Endothelial cell of hepatic sinusoid (primary cell): Measurements from ENCODE around the gene MRTFB.
"Not testable (repeated sequence)": the region's sequence is repeated elsewhere in the genome, so short reads cannot be mapped to it uniquely, and the experiment has no call there.

Experiments
- in situ Hi-C: cut with HindIII; loops from 2 replicates; pipeline ENCODE4 v1.10.0; 2017; ENCODE audit warnings: low sequenced_read_pairs

Gene MRTFB

DNA sequence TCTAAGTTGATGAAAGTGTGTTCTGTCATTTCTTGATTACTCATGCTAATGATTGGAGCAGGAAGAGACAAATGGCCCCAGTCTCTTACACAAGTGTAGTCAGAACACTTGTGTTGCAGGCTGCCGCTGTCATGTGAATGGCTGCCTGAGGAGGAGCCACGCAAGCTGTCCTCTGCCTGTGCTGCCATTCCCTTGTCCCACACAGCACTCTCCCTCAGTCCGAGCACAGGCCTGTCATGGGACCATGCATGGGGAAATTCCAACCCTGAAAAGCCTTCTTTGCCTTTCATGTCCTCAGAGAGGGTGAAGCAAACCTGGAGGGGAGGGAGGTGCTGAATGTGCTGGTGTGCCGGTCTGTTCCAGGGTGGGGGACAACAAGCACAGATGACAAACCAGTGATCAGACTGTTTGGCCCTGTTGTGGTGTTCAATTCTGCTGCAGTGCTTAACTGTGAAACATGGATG, 109.4 kb downstream of the MRTFB start:
- in situ Hi-C loops, result no loop called here

DNA sequence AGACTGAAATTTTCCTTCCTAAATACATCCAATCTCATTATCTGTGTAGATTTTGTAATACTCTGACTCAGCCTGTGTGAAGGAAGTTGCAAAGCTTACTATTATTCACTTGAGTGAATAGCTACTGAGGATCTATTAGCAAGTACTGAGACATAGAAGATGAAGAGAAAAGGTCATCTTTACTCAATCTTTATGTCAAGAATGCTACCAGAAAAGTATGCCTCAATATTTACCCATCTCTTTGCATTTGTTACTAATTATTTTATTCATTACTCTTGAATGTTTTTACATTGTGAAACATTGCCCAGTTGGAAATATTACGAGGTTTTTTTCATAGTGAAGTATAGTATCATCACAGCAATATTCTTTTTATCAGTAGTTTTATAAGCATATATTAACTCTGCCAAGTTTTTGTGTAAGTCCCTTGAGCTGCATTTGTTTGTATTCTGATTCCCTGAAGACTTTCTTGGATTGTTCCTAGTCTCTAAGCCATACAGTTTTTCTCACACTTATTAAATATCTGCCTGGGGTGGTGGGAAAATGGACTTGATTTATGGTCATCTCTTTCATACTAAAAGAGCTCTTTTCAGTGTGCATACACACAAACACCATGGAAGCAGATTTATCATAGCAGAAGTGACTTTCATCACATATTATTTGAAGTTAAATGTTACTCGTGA, 110.4 kb downstream of the MRTFB start:
- in situ Hi-C loops, result no loop called here

DNA sequence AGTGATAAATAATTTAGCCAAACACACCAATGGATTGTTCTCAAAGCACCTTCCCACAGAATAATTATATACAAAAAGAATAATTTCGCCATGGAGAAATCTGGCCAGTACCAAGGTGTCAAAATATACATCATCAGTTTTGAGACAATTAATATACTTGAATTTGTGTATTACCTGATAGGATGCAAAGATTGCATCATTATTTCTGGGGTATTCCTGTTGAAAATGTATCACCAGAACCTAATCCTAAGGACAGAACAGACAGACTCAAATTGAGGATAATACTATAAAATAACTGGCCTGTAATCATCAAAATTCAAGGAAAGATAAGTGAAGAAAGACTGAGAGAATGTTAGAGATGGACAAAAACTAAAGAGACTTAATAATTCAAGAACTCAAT, 111.9 kb downstream of the MRTFB start:
- in situ Hi-C loops, result no loop called here

DNA sequence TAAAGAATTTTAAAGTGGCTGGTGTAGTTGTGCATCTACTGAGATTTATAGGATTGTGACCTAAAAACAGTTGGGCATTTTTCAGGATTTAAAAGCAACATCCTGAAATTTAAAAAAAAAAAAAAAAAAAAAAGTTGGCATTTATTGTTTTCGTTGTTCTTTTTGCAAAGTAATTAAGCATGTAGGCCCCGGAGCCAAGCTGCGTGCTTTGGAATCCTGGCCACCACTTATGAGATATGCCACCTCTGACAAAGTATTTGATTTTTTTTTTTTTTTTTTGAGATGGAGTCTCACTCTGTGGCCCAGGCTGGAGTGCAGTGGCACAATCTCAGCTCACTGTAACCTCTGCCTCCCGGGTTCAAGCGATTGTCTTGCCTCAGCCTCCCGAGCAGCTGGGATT, 112.8 kb downstream of the MRTFB start:
- in situ Hi-C loops, result not testable (repeated sequence)

DNA sequence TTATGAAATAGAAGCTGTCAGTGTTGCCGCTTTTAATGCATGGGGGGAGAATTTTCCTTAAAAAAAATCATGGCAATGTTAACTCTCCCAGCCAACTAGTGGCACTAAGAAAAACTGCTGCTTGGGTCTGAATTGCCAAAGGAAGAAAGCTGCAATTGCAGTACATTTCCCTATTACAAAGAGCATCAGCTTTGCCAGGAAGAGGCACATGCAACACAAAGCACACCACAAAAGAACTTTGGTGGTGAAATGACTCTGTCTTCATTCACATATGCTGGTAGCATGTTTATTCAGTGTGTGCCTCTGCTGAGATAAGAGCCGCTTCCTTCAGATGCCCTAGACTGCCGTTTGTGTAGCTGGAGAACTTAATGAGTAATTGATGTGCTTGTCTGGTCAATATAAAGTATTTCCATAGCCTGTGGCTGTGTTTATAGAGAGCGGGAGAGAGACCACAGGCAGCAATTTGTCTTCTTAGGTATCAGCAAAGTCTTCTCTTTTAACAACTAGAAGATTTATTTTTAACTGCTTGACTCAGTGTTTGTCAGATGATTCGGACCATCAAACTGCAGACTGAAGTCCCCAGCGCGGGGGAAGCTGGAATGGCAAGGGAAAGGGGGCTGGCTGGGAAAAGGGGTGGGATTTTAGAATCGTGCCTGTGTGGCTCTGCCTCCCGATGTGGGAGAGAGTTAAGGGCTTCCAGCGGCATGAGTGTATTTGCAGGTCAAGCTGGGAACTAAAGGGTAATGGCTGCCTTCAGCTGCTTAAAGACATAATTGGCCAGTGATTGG, 115.1 kb downstream of the MRTFB start:
- in situ Hi-C loops, result loop anchor here (5.0 kb wide), 1 partner anchor 54 kb away; no protein-coding TSS in a partner anchor

DNA sequence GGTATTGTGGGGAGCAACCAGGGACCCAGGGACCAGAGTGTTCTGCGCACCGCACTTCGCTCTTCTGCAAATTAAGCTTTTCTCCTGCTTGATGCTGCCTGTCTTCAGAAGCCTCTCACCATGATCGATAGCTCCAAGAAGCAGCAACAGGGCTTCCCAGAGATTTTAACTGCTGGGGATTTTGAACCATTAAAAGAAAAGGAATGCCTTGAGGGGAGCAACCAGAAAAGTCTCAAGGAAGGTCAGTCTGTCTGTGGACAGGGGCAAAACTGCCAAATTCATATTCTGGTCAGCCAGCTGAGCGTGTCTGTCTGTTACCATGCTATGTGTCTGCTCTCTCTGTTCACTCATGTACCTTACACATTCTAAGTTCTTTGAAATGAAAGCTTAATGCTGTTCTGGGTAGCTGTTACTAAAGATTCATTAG, 115.7 kb downstream of the MRTFB start:
- in situ Hi-C loops, result loop anchor here (5.0 kb wide), 1 partner anchor 55 kb away; no protein-coding TSS in a partner anchor

DNA sequence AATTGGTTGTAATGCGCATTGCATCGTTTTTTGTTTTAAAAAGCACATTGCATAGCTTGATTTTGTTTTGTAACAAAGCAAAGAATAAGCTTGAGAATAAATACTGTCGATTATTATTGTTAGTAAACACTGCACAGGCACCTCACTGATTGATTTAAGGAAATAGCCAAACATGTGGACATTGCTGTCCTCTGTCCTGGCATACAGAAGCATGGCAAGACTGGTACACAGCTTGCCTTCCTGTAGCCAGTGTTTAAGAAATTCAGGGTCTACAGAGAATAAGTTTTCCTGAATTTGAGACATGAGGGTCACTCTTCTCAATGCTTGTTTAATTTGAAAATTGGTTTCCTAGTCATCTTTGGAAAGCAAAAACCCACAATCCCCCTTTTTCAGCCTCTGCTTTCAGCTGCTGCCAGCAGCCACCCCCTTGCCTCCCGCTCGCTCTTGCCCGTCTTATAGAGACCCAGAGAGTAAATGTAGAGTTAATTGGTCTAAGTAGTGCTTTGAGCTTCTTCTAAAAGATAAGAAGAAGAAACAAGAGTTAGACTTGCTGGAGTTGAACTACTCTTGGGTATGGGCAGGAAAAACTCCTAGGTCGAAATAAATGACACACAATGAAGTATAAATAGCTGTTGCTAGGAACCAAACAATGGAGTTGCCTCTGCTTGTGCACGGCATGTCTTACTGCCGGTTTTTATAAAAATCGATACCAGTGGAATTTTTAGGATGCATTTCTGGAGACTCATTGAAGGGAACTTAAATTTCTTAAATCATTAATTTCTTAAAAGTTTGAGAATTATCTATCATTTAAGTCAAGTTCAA, 116.6 kb downstream of the MRTFB start:
- in situ Hi-C loops, result loop anchor here (5.0 kb wide), 1 partner anchor 55 kb away; no protein-coding TSS in a partner anchor

DNA sequence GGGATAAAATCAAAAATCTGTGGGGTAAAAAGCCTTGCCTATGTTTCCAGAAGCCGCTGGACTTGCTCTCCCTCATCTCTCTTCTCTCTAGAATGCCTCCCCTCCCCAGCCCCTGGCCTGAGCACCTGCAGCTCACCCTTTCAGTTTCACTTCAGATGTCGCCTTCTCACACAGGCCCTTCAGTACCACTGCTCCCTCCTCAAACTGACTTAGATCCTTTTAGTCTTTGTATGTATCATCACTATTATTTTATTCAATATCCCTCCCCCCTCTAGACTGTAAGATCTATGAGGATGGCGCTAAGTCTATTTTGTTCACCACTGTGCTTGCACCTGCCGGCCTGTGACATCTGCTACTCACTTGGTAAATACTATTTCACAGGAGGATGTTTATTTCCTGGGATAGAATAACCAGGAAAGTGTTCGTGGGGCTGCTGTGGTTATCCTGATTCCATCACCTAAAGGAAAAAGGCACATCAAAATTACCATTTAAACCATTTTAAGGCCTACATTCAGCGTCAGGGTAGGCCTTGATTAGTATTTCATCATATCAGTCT, 122.3 kb downstream of the MRTFB start:
- in situ Hi-C loops, result no loop called here

DNA sequence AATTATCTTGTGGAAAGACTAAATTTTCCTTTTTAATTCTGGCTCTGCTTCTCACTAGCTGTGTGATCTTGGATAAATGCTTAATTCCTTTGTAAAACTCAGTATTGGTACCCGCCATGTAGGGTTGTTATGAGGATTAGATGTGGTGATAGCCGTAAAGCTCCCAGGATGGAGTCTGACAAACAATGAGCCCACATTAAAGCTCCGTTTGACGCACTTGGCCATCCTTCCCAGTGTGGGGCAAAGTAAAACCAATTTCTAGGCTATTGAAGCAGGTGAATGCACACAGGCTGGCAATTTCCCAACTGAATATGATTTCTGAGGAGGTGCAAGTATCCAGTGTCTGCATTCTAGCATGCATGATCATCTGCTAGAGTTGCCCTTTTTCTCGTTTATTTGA, 123.6 kb downstream of the MRTFB start:
- in situ Hi-C loops, result no loop called here

DNA sequence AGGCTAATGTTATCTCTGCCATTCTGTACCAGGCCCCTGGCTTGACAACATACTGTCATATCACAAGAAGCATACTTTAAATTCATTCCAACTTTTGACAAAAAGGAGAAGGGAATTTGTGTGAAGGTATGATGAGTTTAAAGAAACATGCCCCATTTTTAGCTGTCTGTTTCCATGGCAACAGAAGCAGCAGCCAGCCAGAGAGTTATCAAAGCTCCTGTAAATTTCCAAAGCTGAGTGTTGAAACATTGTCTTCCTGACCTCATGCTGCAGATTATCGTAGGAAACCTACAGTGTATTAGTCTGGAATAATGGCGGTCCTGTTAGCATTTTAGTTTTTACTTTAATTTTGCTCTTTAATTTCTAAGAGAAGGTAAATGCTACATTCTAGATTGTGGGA, 124.9 kb downstream of the MRTFB start:
- in situ Hi-C loops, result no loop called here

DNA sequence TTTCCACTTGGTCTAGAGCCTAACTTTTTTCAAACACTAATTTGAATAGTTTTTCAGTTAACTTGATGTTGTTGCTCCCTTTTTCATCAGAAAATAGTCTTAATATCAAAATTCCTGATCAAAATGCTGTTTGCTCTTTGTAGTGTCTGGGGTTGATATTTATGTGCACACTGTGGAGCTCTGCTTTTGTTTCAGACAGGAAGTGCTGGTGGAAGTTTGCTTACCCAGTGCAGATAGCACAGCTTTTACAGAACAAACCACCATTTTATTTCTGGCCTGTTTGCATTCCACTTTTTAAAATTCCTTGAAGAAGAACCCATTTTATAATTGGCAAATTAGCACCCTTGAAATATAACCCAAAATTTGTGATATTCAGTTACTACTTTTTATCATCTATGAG, 125.4 kb downstream of the MRTFB start:
- in situ Hi-C loops, result no loop called here

DNA sequence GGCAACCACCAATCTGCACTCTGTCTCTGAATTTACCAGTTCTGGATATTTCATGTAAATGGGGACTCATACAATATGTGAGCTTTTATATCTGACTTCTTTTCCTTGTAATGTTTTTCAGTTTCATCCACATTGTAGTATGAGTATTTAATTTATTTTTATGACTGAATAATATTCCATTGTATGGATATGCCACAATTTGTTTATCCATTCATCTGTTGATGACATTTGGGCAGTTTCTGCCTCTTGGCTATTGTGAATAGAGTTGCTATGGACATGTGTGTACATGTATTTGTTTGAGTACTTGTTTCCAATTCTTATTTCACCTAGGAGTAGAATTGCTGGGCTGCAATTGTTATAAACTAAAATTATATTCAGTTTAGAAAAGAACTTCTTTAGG, 126.9 kb downstream of the MRTFB start:
- in situ Hi-C loops, result no loop called here

DNA sequence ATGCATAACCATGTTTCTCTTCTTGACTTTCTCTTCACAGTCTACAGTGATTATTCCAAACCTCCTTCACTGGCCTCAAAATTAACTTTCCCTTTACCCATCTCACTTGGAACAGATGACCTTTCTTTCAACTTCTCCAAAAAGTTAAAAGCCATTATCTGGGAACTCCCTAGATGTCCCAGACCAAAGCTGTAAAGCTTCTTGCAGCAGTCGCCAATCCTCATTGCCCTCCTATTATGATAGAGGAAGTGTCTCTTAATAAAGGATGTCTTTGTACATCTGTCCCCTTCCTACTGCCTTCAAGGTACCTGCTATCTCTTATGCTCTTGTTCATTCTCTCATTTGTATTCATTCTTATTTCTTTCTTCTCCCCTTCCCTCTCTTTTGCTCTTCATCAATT, 127.5 kb downstream of the MRTFB start:
- in situ Hi-C loops, result no loop called here

DNA sequence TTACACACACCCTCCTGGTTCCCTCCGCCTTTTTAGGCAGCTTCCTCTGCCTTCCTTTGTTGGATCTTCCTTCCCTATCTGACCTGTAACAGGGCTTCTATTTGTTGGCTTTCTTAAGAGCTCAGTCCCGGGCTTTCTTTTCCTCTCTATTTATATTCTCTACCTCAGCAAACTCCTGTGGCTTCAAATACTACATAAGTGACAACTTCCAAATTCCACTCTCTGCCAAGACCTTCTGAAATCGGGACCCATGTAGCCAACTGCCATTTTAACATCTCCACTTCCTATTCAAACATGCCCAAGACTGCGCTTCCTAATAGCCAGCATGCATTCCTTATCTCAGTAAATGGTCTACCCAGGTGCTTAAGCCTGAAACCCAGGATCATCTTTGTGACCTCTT, 128.1 kb downstream of the MRTFB start:
- in situ Hi-C loops, result no loop called here

DNA sequence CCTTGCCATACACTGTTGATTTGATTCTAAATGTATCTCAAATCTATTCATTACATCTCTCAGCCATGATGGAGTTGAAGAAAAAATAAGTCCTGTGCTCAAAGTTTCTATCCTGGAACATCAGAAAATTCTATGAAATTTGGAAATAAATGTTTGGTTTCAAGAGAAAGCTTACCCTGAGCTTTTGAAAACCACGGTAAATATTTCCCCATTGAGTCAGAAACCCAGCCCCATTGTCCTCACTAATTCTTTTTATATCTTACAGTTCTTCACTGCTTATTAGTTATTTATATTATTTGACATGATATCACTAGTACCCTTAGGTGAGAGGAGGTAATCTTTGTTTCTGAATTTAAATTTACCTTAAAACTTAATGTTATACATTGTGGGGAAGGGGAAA, 128.5 kb downstream of the MRTFB start:
- in situ Hi-C loops, result no loop called here

DNA sequence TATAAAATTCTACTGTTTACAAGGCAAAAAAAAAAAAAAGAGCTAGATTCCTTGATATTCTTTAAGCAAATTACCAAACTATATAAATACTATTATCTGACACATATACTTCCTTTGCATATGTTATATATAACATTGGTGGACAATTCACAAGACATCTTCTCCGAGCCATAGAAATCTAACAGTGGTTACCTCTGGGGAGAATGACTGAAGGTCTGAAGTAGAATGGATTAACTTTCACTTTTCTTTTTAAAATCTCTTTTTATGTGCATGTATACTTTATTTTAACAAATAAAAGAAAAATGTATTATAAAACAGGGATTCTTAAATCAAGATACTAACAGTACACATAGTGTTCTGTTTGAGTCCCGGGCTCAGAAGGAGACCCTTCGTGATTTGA, 131.0 kb downstream of the MRTFB start:
- in situ Hi-C loops, result no loop called here

DNA sequence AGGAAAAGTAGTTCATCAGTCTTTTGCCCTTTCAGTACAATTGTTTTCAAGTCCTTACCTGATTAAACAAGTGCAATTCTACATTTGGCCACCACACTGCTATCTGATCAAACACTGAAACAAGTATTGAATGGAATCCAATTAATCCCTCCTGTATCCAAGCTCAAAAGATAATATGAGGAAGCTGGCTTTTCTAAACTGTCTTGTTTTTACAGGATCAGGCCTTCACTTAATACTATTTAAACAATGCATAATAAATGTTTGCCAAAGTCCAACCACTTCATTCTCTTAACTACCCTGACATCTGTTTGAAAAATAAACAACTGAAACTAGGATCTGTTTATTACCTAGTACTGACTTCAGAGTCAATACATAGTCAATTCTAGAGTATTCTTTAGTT, 131.6 kb downstream of the MRTFB start:
- in situ Hi-C loops, result no loop called here

DNA sequence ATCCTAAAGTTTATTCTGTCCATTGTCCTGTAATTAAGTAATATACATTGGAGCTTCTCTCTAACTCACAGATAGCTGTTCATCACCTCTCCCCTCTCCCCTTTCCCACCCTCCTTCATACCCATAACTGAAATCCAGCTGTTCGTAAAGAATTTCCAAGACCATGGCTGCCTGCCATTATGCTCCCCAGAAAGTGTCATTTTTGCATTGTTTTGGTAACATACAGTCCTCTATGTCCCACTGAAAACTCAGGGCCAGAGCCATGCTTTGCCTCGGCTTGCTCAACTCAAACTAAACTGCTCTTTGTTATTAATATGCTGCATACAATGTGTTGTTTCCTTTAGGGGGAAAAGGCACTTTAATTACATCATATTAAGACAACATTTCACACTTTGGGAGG, 132.0 kb downstream of the MRTFB start:
- in situ Hi-C loops, result no loop called here

DNA sequence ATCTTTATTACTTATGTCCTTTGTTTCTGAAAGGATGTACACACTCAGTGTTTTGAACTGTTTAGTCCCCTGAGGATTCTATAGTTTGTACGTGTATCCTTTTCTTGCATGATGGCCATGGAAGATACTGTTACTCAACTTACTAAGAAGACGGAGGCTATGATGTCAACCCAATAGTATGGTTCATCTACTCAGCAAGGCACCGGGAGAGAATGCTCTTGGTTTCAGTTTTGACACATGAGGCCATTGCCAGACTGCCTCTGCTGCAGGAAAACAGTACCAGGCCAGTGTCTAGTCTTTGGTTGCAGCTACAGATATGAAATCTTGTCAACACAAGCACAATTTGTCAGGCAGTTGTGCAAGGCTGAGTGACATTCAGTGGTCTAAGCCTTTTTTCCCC, 134.5 kb downstream of the MRTFB start:
- in situ Hi-C loops, result no loop called here

DNA sequence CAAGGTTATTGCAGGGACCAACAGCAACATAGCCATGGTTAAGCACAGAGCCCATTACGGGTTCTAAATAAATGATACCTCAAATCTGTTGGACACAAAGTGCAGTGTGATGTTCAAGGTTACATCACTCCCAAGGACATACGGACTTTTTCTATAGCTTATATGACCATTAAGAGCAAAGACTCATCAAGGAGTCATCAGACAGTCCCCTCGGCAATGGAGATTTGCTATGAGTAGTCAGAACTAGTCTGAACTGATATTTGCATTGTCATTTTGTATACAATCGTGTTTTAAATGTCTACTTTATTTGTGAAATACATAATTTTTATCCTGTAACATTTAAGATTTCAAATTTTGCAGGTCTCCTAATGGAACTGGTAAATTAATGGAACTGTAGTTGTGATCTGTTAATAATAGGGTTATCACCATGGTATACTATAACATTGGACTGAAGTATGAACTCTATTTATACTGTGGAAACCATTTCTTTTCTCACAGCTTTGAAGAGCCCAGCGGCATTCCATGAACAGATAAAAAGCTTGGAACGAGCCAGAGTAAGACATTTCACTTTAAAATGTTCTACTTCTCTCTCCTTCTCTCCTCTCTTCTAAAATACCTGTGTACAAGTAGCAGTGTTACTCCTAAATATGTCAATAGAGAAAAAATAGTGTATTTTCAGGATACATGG, 140.9 kb downstream of the MRTFB start:
- in situ Hi-C loops, result loop anchor here (5.0 to 10.0 kb wide), 2 partner anchors 100 to 277 kb away; no protein-coding TSS in a partner anchor
